PC-9 (cell line): ENCODE results near the gene NOC3L. TPM values are rescaled to one million over a fixed set of nuclear protein-coding genes. Genes with fewer than 3 reads are reported as not detected.

ENCODE experiments used
- BruUV-seq: library from RNA; stranded (reverse); fragments of 400-500 nt; replicated peaks from 2 replicates; lab custom pipeline; 2021; lab: Mats Ljungman, UMichigan
- CTCF ChIA-PET: fragments of 300-600 bp; sonication (Branson Sonifier 250); formaldehyde crosslinking; loops from one replicate; lab custom pipeline; 2022; ENCODE audit warnings: antibody characterized with exemption; lab: Charles Lee
- POLR2A ChIA-PET: fragments of 300-600 bp; sonication (Branson Sonifier 250); formaldehyde crosslinking; loops from one replicate; lab custom pipeline; 2022; ENCODE audit warnings: antibody characterized with exemption; ENCODE audit not compliant: unreplicated experiment; lab: Charles Lee
- DNase-seq, 2 experiments: peaks; one replicate each; pipeline versions ENCODE4 v3.0.0 to v3.0.0-alpha.2; 2015 to 2022; ENCODE audit warnings: mixed read lengths in 1 of 2
- H2AFZ ChIP-seq: fragments of 200-600 bp; sonication (generic); 2 replicates; pipeline ENCODE4 v1.8.1; 2017; ENCODE audit warnings: antibody characterized with exemption
- H3F3A ChIP-seq: fragments of 200-600 bp; sonication (generic); 2 replicates; pipeline ENCODE4 v1.8.1; 2017; ENCODE audit warnings: antibody characterized with exemption, mild to moderate bottlenecking, low read depth; ENCODE audit not compliant: insufficient read depth
- H3K27ac ChIP-seq: fragments of 200-600 bp; sonication (generic); 2 replicates; pipeline ENCODE4 v1.6.1; 2016; ENCODE audit warnings: mixed run types
- H3K27me3 ChIP-seq: fragments of 200-600 bp; sonication (generic); 2 replicates; pipeline ENCODE4 v1.6.1; 2016; ENCODE audit warnings: low read depth, mixed run types; ENCODE audit not compliant: insufficient read depth
- H3K36me3 ChIP-seq: fragments of 200-600 bp; sonication (generic); 2 replicates; pipeline ENCODE4 v1.6.1; 2016; ENCODE audit warnings: low read depth, mixed run types
- H3K4me1 ChIP-seq: fragments of 200-600 bp; sonication (generic); replicated peaks from 2 replicates; pipeline ENCODE4 v1.6.1; 2016; ENCODE audit warnings: mixed run types; ENCODE audit not compliant: insufficient read depth
- H3K4me2 ChIP-seq: fragments of 200-600 bp; sonication (generic); 2 replicates; pipeline ENCODE4 v1.6.1; 2017; ENCODE audit warnings: mixed run types
- H3K4me3 ChIP-seq: fragments of 200-600 bp; sonication (generic); 2 replicates; pipeline ENCODE4 v1.6.1; 2016; ENCODE audit warnings: mixed run types
- H3K79me2 ChIP-seq: fragments of 200-600 bp; sonication (generic); 2 replicates; pipeline ENCODE4 v1.6.1; 2017; ENCODE audit warnings: low read depth, mixed run types
- H3K9me2 ChIP-seq: fragments of 200-600 bp; sonication (generic); 2 replicates; pipeline ENCODE4 v1.8.1; 2017; ENCODE audit warnings: mild to moderate bottlenecking; ENCODE audit not compliant: insufficient read depth
- H3K9me3 ChIP-seq: fragments of 200-600 bp; sonication (generic); 2 replicates; pipeline ENCODE4 v1.8.1; 2016; ENCODE audit warnings: low read depth; ENCODE audit not compliant: insufficient read depth
- H4K20me1 ChIP-seq: fragments of 200-600 bp; sonication (generic); 2 replicates; pipeline ENCODE4 v1.8.1; 2017; ENCODE audit not compliant: insufficient read depth
- CTCF ChIP-seq: fragments of 200-600 bp; sonication (generic); conservative IDR thresholded peaks from 2 replicates; pipeline ENCODE4 v1.6.1; 2017; ENCODE audit warnings: mixed run types, antibody characterized with exemption, mild to moderate bottlenecking, moderate library complexity
- EZH2 ChIP-seq: fragments of 200-600 bp; sonication (generic); IDR thresholded peaks from 2 replicates; pipeline ENCODE4 v1.8.0; 2017; ENCODE audit warnings: antibody characterized with exemption, low read depth
- intact Hi-C: fragments of 100-400 bp; cut with micrococcal nuclease; formaldehyde crosslinking; loops from one replicate; pipeline ENCODE4 v1.10.0; 2022; ENCODE audit not compliant: unreplicated experiment
- total RNA-seq: library from RNA; stranded (reverse); gene quantifications from 2 replicates; pipeline ENCODE4 v1.2.3, GENCODE V29; 2021

The NOC3L gene
- total RNA-seq, 1 experiment from 2014 or later: 17.7 TPM

DNA sequence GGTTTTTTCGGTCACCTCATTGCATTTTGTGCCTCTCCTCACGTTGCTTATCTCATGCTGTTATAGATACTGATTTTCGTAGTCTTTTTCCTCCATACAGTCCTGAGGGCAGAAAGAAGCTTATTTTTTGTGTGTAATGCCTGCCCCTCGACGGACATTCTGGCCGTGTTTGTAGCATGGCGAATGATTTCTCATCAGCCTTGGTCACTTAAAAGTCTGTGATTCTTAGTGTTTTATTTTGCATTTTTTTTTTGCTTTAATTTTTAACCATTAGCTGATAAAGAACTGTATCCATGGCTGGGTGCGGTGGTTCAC is 469 bp upstream of the NOC3L start:
- ChIA-PET CTCF (interaction anchor here (0.6 kb wide), 1 partner anchor 447 kb away, joined by 3 read pairs; no protein-coding TSS in a partner anchor), POLR2A (interaction anchor here (0.6 to 0.7 kb wide), 4 partner anchors 40 to 1664 kb away, joined by 8 to 16 read pairs (median 10); no protein-coding TSS in a partner anchor)
- no peak for DNase-seq
- peaks cover 23% of the 10 kb centered on the region for H3K4me1 ChIP-seq
- peaks cover 32% of the 10 kb centered on the region for H3K79me2 ChIP-seq
- no peaks in the 10 kb centered on the region for H3K9me3 ChIP-seq
- peak overlapping the region; percentile 83 for H3K4me3 ChIP-seq
- H3K36me3 ChIP-seq: no peaks in the 10 kb centered on the region; the same call in 1 of the 2 replicates
- H4K20me1 ChIP-seq: no peaks in the 10 kb centered on the region; the same call in 1 of the 2 replicates
- TF ChIP-seq EZH2 (no peak), CTCF (peak; percentile 29; the same call in 1 of the 2 replicates)
- peak overlapping the region; percentile 92 for H2AFZ ChIP-seq
- H3K27ac ChIP-seq: peak overlapping the region; percentile 51; the same call in 1 of the 2 replicates
- H3K27me3 ChIP-seq: no peaks in the 10 kb centered on the region
- intact Hi-C loops: loop anchor here (1.0 kb wide), 1 partner anchor 39 kb away; the partner anchor contains the start of gene TBC1D12
- BruUV-seq: TSS peak; percentile 50
- H3K9me2 ChIP-seq: no peaks in the 10 kb centered on the region
- H3F3A ChIP-seq: peaks cover 8% of the 10 kb centered on the region
- H3K4me2 ChIP-seq: peak overlapping the region; percentile 79

GRCh38 chr10:94361171-94361794 is 1.5 kb downstream of the NOC3L start:
- H3K4me3 ChIP-seq: peak overlapping the region; percentile 83

More at GRCh38 chr10:94361171-94361794, 1.5 kb downstream of the NOC3L start:
- Histone ChIP-seq H3F3A (peaks cover 8% of the 10 kb centered on the region), H2AFZ (no peak overlapping the region), H3K4me1 (peaks cover 27% of the 10 kb centered on the region), H3K9me2 (no peaks in the 10 kb centered on the region), H3K79me2 (peaks cover 32% of the 10 kb centered on the region), H3K9me3 (no peaks in the 10 kb centered on the region), H4K20me1 (no peaks in the 10 kb centered on the region; the same call in 1 of the 2 replicates), H3K4me2 (peak overlapping the region; percentile 79), H3K36me3 (peaks cover 6% of the 10 kb centered on the region; the same call in 1 of the 2 replicates), H3K27ac (no peak overlapping the region), H3K27me3 (no peaks in the 10 kb centered on the region)
- no TSS peak for BruUV-seq
- ChIA-PET CTCF (no interaction called here), POLR2A (interaction anchor here (0.6 kb wide), 1 partner anchor 1728 kb away, joined by 6 read pairs; no protein-coding TSS in a partner anchor)
- DNase-seq: no peak
- TF ChIP-seq CTCF (no peak), EZH2 (no peak)
- intact Hi-C loops: no loop called here
